ENCODE data around the gene ABCF3.
A peak's percentile ranks its signal among the peaks of the same experiment; 100 is the strongest.

Gene ABCF3

DNA sequence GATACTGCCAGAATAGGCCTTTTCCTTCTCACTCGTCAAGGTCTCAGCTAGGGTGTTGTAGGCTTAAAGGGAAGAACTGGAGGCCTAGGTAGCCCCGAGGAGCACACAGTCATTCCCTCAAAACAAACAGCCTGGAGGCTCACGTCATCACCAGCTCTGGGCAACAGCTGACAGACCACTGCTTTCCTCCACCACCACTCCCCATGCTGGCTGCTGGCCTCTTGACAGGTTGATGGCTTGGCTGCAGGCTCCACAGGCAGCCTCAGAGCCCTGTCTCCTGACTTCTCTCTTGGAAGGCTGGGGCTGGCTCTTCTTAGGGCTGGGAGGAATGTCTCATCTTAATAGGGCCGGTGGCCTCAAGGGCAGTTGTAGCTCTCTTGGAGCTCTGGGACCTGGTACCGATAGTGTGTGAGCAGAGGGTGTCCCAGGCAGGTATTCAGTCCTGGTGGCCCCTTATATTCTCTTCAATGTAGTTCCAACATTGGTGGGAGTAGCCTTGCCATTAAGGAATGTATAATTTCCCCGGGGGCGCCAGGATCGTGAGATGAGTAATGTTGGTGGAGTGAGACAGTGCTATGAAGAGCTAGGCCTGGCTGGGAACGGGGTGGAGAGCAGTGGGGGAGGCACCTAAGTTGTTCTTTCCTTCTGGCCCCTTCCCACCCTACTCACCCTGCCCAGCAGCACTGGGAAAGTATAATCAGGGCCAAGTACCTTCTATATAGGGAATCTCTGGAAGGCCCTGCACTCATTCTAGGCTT is 17.5 kb upstream of the ABCF3 start:
- no peak for DNase-seq

DNA sequence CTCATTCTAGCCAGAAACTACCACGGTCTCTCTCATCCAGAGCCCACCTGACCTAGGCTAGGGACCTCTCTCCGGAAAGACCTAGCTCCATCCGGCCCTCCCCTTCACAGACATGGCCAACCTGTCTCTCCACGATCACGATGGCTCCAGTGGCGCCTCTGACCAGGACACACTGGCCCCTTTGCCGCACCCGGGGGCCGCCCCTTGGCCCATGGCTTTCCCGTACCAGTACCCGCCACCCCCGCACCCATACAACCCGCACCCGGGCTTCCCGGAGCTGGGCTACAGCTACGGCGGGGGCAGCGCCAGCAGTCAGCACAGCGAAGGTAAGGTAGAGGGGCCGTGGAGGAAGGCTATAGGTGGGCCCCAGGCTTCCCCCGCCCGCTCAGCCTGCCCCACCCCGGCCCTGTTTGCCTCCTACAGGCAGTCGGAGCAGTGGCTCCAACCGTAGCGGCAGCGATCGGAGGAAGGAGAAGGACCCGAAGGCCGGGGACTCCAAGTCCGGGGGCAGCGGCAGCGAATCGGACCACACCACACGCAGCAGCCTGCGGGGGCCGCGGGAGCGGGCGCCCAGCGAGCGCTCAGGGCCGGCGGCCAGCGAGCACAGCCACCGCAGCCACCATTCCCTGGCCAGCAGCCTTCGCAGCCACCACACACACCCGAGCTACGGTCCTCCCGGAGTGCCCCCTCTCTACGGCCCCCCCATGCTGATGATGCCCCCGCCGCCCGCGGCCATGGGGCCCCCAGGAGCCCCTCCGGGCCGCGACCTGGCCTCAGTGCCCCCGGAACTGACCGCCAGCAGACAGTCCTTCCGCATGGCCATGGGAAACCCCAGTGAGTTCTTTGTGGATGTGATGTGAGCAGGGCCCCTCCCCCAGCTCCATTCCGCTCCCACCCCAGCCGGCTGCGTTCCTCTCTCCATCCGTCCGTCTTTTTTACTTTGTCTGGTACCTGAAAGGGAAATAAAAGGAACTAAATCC is 15.8 kb upstream of the ABCF3 start:
- no peak for DNase-seq

DNA sequence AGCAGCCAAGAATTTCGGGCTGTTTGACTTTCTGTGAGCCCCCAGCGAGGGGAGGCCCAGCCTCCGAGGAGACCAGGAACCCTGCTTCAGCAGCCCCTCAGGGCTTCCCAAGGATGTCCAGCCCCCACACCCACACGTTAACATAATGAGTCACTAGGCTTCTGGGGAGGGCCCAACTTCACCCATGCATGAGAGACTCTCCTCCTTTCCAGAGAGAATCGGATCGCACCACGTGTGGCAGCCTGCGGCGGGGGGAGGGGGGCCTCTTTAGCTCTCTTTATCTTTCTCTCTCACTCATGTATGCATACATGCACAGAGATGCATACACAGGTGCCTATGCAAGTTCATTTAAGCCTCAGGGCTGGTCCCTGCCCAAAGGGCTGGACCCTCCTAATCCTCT is 14.4 kb upstream of the ABCF3 start:
- no peak for DNase-seq

DNA sequence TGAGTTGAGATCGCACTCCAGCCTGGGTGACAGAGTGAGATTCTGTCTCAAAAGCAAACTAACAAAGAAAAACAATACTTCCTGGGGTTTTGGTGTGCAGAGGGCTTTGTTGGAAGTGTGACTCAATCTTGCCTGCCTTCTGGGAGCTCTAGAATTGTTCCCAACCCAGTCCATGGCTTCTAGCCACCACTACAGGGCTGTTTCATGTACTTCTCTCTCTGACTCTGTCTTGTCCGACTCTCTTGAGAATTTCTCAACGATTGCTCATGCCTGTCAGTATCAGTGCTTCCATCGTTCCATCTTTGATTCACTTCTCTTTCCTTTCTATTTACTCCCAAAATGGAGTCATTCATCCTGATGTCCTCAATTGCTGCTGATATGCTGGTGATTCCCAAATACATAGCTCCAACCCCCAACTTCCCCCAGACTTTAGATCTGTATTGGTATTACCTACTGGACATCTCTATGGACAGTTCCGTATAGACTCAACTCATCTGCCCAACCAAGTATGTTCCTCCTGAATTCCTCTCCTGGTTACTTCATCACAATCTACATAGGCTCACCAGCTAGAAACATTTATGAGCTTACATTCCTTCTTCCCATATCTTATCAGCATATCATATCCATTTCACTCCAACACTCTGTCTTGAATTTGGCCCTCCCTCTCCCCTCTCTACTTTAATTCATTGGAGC is 13.2 kb upstream of the ABCF3 start:
- no peak for DNase-seq

DNA sequence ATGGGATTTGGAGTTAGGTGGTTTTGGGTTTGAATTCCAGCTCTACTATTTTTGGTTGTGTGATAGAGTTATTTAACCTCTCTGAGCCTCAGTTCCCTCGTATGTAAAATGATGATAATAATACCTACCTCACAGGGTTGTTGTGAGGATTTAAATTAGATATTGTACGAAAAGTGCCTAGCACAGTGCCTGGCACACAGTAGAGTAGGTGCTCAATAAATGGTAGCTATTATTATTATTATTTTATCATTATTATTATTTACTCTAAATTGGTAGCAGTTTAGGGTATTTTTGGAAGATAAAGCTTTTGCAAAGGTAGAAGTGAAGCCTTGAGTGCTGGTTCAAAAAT is 12.7 kb upstream of the ABCF3 start:
- no peak for DNase-seq

DNA sequence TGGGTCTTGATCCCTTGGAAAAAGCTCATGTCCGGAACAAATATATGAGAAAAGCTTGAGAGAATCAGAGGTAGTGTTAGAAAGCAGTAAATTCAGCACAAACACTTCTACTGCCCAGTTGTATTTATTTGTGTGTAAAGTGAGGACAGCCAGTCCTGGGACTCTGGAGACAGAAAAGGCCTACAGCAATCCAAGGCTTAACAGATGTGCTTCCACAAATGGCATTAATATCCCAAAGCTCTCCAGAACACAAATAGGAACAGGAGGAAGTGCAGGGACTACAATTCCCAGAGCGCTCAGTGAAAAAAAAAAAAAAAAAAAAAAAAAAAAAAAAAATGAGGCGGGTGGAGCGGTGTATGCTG is 11.7 kb upstream of the ABCF3 start:
- no peak for DNase-seq

DNA sequence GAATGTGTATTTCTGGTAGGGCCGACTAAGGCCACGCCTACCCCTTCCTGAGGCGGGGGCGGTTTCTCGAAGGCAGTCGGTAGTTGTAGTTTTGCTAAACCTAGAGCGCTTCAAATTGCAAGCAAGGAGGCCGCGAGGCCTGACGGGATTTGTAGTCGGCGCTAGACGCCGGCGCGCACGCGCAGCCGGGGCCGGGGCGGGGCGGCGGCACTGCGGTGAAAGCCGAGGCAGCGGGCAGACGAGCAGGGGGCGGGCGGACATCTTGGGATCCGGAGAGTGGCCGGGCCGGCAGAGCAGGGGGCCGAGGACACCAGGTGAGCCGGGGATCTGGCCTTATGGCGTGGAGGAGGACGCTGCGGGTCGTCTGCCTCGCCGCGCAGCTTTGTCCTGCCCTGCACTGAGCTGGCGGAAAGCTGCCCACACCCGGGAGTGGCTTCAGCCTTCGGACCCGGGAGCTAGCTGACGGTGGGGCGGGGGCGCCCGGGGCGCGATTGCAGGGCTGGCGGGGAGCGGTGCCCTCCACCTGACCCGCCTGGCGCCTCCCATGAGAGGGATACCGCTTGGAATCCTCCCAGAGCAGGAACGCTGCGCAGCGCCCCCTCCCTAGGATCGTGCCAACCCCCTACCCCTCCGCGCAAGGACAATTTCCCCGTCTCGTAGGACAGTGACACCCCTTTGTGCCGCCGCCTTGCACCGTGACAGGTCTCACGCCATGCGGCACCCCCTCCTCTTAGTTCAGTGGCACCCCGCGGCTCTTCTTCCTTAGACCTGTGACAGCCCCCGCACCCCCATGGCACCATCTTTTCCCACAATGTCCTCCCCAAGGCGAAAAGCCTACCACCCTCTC is 11.1 kb upstream of the ABCF3 start, which contains the start of gene AP2M1:
TSS of gene AP2M1 (plus strand) at position 210 of the 847 bp plus-strand sequence. CDS start 2,139 bp downstream, outside the sequence.
- peak; percentile 99 for DNase-seq

DNA sequence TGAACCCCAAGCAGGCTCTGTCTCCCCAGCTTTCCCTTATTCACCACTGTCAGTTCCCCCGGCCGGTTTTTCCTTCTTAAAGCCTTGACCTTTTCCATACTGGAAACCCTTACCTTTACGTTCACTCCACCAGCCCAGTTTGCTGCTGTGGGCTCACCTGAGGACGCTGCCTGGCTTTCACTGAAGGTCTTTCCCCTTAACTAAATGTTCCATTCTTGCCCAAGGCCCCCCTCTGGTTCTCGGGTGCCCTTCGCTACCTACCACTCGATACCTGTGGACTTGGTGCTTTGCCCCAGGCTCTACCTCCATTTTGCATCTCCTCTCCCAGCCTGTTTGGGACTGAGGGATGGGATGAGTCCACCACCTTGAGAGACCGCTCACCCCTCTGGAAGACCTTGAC is 10.5 kb upstream of the ABCF3 start:
- DNase-seq: no peak

DNA sequence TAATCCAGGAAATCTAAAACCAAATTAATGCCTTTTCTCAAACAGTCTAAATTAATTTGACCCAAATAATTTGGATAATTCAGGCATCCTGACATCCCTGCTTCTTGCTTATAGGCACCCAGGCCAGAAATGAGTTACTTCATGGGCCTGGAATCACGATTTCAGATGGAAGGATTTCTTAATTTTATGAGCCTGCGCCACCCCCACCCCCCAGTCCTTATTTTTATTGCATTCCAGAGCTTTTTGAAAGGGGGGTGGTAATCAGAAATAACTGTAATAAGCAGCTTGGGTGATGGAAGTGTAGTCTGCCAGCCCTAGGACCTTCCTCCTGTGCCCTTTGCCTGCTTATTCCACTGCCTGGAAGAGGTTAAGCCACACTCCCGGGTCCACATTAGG is 10.0 kb upstream of the ABCF3 start:
- DNase-seq: no peak

DNA sequence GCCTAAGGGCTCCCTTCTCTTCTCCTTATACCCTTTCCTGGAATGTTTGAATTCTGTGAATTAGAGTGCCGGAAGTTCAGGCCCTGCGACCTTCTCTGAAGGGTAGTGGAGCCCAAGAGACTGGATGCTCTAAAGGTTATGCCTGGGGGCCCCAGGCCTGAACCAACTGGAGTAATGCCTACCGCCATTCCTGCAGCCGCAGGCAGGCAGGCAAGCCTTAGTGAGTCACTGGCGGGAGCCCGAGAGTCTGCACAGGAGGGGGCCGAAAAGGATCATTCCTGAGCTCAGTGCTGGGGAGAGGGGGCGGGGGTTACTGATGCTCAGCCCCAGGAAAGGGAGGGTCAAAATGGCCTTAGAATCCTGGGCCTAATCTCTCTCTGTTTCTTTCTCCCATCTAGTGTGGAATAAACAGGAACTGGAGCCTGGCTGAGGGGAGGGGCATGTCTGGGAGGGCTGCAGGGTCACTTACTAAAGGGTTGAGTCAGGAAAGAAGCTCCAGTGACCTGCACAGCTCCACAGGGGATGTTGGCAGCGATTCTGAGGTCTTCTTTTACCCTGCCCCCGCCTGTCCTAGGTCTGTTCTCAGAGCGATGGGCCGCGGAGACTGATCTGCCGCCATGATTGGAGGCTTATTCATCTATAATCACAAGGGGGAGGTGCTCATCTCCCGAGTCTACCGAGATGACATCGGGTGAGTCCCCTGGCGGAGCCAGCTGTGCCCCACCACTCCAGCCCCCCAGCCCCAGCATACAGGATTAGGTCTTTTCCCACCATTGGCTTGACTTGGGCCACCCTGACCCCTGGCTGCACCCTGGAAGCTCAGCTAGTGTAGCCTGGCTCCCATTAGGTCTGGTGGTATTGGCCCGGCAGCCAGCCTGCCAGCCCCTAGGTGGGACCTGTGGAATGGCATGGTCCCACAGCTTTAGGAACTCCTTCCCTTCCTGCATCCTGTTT is 9.3 kb upstream of the ABCF3 start:
- DNase-seq: no peak

DNA sequence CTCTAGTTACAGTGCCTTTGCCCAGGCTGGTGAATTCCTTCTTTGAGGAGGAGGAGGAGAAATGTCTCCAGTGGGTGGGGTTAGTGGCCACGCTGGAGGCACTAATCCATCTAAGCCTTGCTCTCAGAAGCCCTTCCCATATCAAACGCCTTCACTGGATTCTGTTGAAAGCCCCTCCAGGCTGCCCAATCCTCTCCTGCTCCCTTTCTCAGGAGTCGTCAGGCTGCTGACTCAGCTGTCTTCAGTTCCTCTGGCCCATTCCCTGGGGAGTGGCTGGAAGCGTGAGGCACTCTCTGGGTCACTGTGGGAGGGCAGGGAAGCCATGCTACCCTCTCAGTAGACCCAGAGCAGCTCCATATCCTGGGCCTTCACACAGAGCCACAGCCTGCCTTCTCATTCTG is 8.7 kb upstream of the ABCF3 start:
- no peak for DNase-seq

DNA sequence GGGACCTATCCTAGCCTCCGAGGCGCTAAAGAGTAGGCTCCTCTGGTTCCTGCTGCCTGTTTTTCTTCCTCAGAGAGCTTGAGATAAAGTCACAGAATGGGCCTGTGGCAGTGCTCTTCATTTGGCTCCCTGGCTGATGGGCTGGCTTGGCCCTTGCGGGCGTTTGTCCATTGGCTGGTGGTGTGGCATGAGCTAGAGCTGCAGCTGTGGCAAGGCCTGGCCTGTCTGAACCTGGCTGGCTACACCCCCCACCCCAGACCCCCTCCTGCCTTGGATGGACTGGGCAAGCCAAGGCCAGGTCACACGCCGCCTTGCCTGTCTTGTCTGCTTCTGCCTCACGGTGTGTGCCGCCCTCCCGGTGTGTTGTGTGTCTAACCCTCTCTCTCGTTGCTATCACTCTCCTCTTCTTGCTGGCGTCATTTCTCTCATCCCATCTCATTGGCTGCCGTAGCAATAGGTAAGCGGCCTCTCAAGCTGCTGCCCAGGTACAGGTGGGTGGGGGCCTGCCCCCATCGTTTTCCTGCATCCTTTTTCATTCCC is 8.2 kb upstream of the ABCF3 start:
- no peak for DNase-seq

DNA sequence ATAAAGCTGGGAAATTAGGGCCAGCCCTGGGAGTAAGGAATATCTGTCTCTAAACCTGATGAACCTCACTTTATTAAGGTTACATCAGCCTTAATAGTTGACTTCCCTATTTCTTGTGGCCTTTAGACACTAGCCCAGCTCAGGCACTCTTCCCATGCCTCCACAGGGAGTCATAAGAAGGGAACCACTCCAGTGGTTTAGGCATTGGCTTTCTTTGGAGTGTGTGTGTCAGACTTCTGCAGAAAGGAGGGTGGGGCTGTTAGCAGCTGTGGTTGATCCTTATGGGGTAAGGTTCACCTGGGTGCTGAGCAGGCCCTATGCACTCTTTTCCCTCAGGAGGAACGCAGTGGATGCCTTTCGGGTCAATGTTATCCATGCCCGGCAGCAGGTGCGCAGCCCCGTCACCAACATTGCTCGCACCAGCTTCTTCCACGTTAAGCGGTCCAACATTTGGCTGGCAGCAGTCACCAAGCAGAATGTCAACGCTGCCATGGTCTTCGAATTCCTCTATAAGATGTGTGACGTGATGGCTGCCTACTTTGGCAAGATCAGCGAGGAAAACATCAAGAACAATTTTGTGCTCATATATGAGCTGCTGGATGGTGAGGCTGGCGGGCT is 7.4 kb upstream of the ABCF3 start:
- DNase-seq: no peak

DNA sequence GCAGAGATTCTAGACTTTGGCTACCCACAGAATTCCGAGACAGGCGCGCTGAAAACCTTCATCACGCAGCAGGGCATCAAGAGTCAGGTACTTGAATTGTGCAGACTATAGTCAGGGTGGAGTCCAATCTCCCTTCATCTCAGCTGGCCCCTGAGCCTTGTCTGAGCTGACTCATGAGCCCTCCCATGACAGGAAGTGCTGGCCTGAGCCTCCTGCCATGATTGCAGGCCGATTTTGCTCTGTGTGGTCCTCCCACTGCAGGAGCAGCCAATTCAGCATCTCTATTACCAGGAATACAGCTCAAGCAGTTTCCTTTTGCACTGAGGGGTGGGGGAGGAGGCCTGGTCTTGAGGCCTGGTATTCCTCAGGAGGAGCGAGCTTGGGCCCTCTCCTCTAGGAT is 5.8 kb upstream of the ABCF3 start:
- no peak for DNase-seq

DNA sequence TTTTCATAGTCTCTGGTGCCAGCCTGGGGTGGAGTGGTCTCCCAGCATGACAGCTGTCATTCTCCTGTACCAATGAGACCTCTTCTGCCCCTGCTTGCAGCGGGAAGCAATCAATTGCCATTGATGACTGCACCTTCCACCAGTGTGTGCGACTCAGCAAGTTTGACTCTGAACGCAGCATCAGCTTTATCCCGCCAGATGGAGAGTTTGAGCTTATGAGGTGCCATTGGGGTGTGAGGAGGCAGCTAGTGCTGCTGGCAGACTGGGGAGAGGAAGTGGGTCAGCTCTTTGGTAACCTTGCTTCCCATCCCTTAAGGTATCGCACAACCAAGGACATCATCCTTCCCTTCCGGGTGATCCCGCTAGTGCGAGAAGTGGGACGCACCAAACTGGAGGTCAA is 4.4 kb upstream of the ABCF3 start:
- DNase-seq: no peak

DNA sequence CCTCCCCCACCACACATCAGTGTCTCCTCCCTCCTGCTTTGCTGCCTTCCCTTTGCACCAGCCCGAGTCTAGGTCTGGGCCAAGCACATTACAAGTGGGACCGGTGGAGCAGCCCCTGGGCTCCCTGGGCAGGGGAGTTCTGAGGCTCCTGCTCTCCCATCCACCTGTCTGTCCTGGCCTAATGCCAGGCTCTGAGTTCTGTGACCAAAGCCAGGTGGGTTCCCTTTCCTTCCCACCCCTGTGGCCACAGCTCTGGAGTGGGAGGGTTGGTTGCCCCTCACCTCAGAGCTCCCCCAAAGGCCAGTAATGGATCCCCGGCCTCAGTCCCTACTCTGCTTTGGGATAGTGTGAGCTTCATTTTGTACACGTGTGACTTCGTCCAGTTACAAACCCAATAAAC is 2.3 kb upstream of the ABCF3 start:
- DNase-seq: no peak

DNA sequence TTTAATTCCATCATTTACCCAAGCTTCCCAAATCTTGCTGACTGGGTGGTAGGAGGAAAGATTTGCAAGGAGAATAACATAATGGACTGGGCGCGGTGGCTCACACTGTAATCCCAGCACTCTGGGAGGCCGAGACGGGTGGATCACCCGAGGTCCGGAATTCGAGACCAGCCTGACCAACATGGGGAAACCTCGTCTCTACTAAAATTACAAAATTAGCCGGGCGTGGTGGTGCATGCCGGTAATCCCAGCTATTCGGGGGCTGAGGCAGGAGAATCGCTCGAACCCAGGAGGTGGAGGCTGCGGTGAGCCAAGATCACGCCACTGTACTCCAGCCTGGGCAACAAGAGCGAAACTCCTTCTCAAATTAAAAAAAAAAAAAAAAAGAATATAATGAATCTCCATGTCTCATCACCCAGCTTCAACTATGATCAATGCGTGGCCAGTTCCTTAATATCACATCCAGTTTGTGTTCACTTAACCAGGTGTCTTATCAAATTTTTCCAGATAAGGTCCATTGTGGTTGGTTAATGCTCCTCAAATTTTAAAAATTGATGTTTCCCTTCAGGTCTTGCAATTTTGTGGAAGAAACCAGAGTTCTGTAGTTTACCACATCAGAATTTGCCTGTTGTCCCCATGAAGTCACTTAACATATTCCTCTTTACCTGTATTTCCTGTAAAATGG is 1.3 kb upstream of the ABCF3 start:
- DNase-seq: no peak

DNA sequence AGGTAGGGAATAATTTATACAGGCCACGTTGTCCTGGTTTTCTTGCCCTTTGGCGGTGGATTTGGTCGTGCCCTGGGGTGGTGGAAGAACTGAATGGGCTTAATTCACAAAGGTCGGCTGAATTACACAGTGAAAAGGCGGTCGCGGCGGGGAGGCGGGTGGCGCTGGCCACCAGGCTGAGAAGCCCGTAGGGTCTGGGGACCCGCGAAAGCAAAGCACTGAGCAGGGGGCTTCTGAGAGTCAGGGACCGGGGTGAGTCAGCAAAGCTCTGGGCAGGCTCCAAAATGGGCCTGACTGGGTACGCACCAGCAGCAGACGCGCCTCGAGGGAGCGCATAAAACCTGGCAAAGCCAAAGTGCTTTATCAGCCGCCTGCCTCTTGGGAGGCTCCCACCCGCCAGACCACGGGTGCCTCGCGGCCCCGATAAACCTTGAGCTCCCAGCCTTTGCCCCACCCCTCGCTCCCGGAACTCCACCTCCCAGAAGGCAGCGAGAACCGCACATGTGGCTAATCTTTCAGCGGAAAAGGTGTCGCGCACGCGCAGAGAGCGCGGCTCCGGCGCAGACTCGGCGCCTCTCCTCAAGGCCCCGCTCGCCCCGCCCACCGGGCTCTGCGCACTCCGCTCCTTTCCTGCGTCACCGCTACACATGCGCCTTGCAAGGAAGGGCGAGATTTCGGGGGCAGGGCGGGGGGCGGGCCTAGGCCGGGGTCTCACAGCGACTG is 377 bp upstream of the ABCF3 start:
- DNase-seq: peak; percentile 99

DNA sequence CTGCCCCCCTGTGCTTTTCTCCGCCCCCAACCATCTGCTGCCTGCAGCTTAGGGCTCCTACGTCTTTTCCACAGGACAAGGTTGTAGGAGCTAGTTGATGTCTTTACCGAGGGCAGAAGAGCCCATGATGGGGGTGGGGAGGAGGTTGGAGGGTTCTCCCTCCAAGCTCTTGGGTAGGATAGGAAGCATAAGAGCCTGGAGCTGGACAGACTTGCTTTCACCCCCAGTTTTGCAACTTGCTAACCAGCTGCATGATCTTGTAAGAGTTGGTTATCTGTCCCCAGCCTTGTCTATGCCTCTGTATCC is 856 bp downstream of the ABCF3 start:
- DNase-seq: no peak

DNA sequence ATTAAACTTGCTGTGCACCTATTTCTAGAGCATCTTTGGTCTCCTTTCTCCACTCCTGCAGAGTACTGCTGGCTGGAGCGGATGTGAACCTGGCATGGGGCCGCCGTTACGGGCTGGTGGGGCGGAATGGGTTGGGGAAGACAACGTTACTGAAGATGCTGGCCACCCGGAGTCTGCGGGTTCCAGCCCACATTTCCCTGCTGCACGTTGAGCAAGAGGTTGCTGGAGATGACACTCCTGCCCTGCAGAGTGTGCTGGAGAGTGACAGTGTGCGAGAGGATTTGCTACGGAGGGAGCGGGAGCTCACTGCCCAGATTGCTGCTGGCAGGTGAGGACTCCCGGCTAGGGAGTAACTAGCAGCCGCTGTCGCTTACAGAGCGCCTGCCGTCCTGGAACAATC is 2.1 kb downstream of the ABCF3 start:
- no peak for DNase-seq
